SU-DHL-6 (cell line): ENCODE data around the gene HERC4.

Experiments
- CTCF ChIP-seq: fragments of 200-600 bp; sonication (generic); IDR thresholded peaks from one replicate; pipeline ENCODE4 v1.5.1; 2017; ENCODE audit warnings: antibody characterized with exemption, mild to moderate bottlenecking, low read length, moderate library complexity; ENCODE audit not compliant: insufficient read depth, poor library complexity, severe bottlenecking
- EZH2phosphoT487 ChIP-seq: fragments of 200-600 bp; sonication (generic), shearing (Covaris generic); conservative IDR thresholded peaks from 2 replicates; pipeline ENCODE4 v1.6.1; 2018; ENCODE audit warnings: mild to moderate bottlenecking, antibody characterized with exemption, low read length, moderate library complexity, mixed read lengths

- TF ChIP-seq CTCF, result no peak
- TF ChIP-seq EZH2phosphoT487, result no peak
Measured at GRCh38 chr10:68046642-68047041, 28.4 kb downstream of the HERC4 start.
